Prostate gland (tissue), 2 donors: ENCODE results near the gene GNB1.

Experiments
- CTCF ChIP-seq, 4 experiments: fragments of 200-600 bp in 2 of 4; fragments of 450-650 bp in 2 of 4; sonication (generic) in 2 of 4; IDR thresholded peaks; 1 replicate in 3 of 4; 2 replicates in 1 of 4; pipeline ENCODE4 v1.5.1; 2016 to 2019; ENCODE audit warnings: antibody characterized with exemption in 4 of 4, mild to moderate bottlenecking in 2 of 4, moderate library complexity in 2 of 4
- POLR2A ChIP-seq: fragments of 450-650 bp; IDR thresholded peaks from one replicate; pipeline ENCODE4 v1.6.1; 2016; ENCODE audit warnings: antibody characterized with exemption, mild to moderate bottlenecking
- POLR2AphosphoS5 ChIP-seq: sonication (generic); formaldehyde crosslinking; IDR thresholded peaks from one replicate; pipeline ENCODE4 v1.6.1; 2017; ENCODE audit warnings: antibody characterized with exemption

GRCh38 chr1:1753607-1754005, 137.3 kb downstream of the GNB1 start:
- TF ChIP-seq CTCF (IDR thresholded peaks at IDR 0.05) (no peak), POLR2A (no peak), POLR2AphosphoS5 (no peak)
